Gastroesophageal sphincter (tissue), 3 donors: Measurements from ENCODE around the gene RASAL3.

ENCODE experiments used
- EP300 ChIP-seq: sonication (generic); formaldehyde crosslinking; IDR thresholded peaks from one replicate; pipeline ENCODE4 v1.6.1; 2017; ENCODE audit warnings: antibody characterized with exemption, mild to moderate bottlenecking
- POLR2A ChIP-seq, 2 donors: fragments of 450-650 bp; IDR thresholded peaks; one replicate each; pipeline ENCODE4 v1.6.1; 2017; ENCODE audit warnings: antibody characterized with exemption in 2 of 2, mild to moderate bottlenecking in 2 of 2, moderate library complexity in 1 of 2
- POLR2AphosphoS5 ChIP-seq: sonication (generic); formaldehyde crosslinking; IDR thresholded peaks from one replicate; pipeline ENCODE4 v1.6.1; 2017; ENCODE audit warnings: antibody characterized with exemption
- TF ChIP-seq, protein P1 (sequence below), 4 experiments: fragments of 200-600 bp in 2 of 4; fragments of 450-650 bp in 2 of 4; sonication (generic) in 1 of 4; IDR thresholded peaks; one replicate each; pipeline ENCODE4 v1.5.1; 2017 to 2019; ENCODE audit warnings: antibody characterized with exemption in 4 of 4, mild to moderate bottlenecking in 2 of 4, moderate library complexity in 2 of 4

GRCh38 chr19:15439078-15439799, 25.1 kb downstream of the RASAL3 start:
- TF ChIP-seq, protein P1, sequence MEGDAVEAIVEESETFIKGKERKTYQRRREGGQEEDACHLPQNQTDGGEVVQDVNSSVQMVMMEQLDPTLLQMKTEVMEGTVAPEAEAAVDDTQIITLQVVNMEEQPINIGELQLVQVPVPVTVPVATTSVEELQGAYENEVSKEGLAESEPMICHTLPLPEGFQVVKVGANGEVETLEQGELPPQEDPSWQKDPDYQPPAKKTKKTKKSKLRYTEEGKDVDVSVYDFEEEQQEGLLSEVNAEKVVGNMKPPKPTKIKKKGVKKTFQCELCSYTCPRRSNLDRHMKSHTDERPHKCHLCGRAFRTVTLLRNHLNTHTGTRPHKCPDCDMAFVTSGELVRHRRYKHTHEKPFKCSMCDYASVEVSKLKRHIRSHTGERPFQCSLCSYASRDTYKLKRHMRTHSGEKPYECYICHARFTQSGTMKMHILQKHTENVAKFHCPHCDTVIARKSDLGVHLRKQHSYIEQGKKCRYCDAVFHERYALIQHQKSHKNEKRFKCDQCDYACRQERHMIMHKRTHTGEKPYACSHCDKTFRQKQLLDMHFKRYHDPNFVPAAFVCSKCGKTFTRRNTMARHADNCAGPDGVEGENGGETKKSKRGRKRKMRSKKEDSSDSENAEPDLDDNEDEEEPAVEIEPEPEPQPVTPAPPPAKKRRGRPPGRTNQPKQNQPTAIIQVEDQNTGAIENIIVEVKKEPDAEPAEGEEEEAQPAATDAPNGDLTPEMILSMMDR (IDR thresholded peaks at IDR 0.05): no peak
- TF ChIP-seq EP300 (no peak), POLR2AphosphoS5 (no peak), POLR2A (IDR thresholded peaks at IDR 0.05) (no peak)
